ENCODE measurements around the gene RMND1.
A peak's percentile ranks its signal among the peaks of the same experiment; 100 is the strongest.
"Not testable (repeated sequence)": the region's sequence is repeated elsewhere in the genome, so short reads cannot be mapped to it uniquely, and the experiment has no call there.

The RMND1 gene

GRCh38 chr6:151387175-151387970 is 64.6 kb downstream of the RMND1 start:
- H3K36me3 ChIP-seq (ENCODE audit: control insufficient read depth, insufficient read depth, low read length) = no peaks in the 10 kb centered on the region
- H3K9ac ChIP-seq (ENCODE audit: low read length) = no peak overlapping the region
- H3K4me1 ChIP-seq (ENCODE audit: control insufficient read depth, insufficient read depth, low read length) = peaks cover 12% of the 10 kb centered on the region
- H3K27me3 ChIP-seq (ENCODE audit: control insufficient read depth, insufficient read depth, low read length) = no peaks in the 10 kb centered on the region
- no peak overlapping the region for H3K27ac ChIP-seq (ENCODE audit: low read depth, low read length)
- no peak overlapping the region for H3K4me3 ChIP-seq (ENCODE audit: low read length)

GRCh38 chr6:151385177-151385576 is 66.7 kb downstream of the RMND1 start:
- Histone ChIP-seq H3K9ac (ENCODE audit: low read length) (no peak overlapping the region), H3K4me1 (ENCODE audit: control insufficient read depth, insufficient read depth, low read length) (peaks cover 11% of the 10 kb centered on the region), H3K27me3 (ENCODE audit: control insufficient read depth, insufficient read depth, low read length) (no peaks in the 10 kb centered on the region), H3K27ac (ENCODE audit: low read depth, low read length) (no peak overlapping the region), H3K36me3 (ENCODE audit: control insufficient read depth, insufficient read depth, low read length) (no peaks in the 10 kb centered on the region), H3K4me3 (ENCODE audit: low read length) (no peak overlapping the region)

DNA sequence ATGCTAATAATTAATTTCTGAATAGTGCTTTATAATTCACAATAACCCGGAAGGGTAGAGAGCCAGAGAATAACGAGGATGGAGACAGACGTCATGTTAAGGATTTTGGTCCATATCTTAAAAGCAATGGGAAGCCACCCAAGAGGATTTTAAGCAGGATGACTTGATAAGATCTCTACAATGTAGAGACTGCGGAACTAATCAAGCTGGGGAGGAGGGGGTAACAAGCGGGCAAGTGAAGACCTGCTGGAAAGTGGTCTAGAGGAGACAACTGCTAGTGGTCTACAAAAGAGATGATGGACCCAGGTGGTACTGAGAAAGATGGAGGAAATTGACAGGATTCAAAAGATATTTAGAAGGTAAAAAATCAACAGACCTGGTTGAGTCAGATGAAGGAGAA is 67.8 kb downstream of the RMND1 start:
- Histone ChIP-seq H3K4me1 (ENCODE audit: control insufficient read depth, insufficient read depth, low read length) (peaks cover 8% of the 10 kb centered on the region), H3K36me3 (ENCODE audit: control insufficient read depth, insufficient read depth, low read length) (no peaks in the 10 kb centered on the region)

GRCh38 chr6:151382631-151383030 is 69.3 kb downstream of the RMND1 start:
- H3K27me3 ChIP-seq (ENCODE audit: control insufficient read depth, insufficient read depth, low read length); H3K4me3 ChIP-seq (ENCODE audit: low read length); H3K36me3 ChIP-seq (ENCODE audit: control insufficient read depth, insufficient read depth, low read length); H3K9ac ChIP-seq (ENCODE audit: low read length); H3K27ac ChIP-seq (ENCODE audit: low read depth, low read length); H3K4me1 ChIP-seq (ENCODE audit: control insufficient read depth, insufficient read depth, low read length): not testable (repeated sequence)

More for the DNA sequence above, 67.8 kb downstream of the RMND1 start:
- Histone ChIP-seq H3K9ac (ENCODE audit: low read length) (no peak overlapping the region), H3K27me3 (ENCODE audit: control insufficient read depth, insufficient read depth, low read length) (no peaks in the 10 kb centered on the region), H3K27ac (ENCODE audit: low read depth, low read length) (no peak overlapping the region), H3K4me3 (ENCODE audit: low read length) (no peak overlapping the region)

GRCh38 chr6:151381722-151382121 is 70.2 kb downstream of the RMND1 start:
- Histone ChIP-seq H3K27ac (ENCODE audit: low read depth, low read length) (no peak overlapping the region), H3K4me1 (ENCODE audit: control insufficient read depth, insufficient read depth, low read length) (peaks cover 3% of the 10 kb centered on the region), H3K36me3 (ENCODE audit: control insufficient read depth, insufficient read depth, low read length) (no peaks in the 10 kb centered on the region), H3K27me3 (ENCODE audit: control insufficient read depth, insufficient read depth, low read length) (no peaks in the 10 kb centered on the region), H3K9ac (ENCODE audit: low read length) (no peak overlapping the region), H3K4me3 (ENCODE audit: low read length) (no peak overlapping the region)

GRCh38 chr6:151380848-151381205 is 71.1 kb downstream of the RMND1 start:
- no peak overlapping the region for H3K9ac ChIP-seq (ENCODE audit: low read length)
- H3K4me3 ChIP-seq (ENCODE audit: low read length) = no peak overlapping the region
- no peak overlapping the region for H3K27ac ChIP-seq (ENCODE audit: low read depth, low read length)

GRCh38 chr6:151379933-151380847 is 71.7 kb downstream of the RMND1 start:
- no peak overlapping the region for H3K27ac ChIP-seq (ENCODE audit: low read depth, low read length)
- H3K27me3 ChIP-seq (ENCODE audit: control insufficient read depth, insufficient read depth, low read length) = no peaks in the 10 kb centered on the region
- no peaks in the 10 kb centered on the region for H3K36me3 ChIP-seq (ENCODE audit: control insufficient read depth, insufficient read depth, low read length)
- H3K9ac ChIP-seq (ENCODE audit: low read length) = no peak overlapping the region
- H3K4me1 ChIP-seq (ENCODE audit: control insufficient read depth, insufficient read depth, low read length) = peaks cover 3% of the 10 kb centered on the region
- H3K4me3 ChIP-seq (ENCODE audit: low read length) = peak overlapping the region; percentile 41

More at GRCh38 chr6:151380848-151381205, 71.1 kb downstream of the RMND1 start:
- no peaks in the 10 kb centered on the region for H3K27me3 ChIP-seq (ENCODE audit: control insufficient read depth, insufficient read depth, low read length)
- H3K36me3 ChIP-seq (ENCODE audit: control insufficient read depth, insufficient read depth, low read length) = no peaks in the 10 kb centered on the region
- peaks cover 3% of the 10 kb centered on the region for H3K4me1 ChIP-seq (ENCODE audit: control insufficient read depth, insufficient read depth, low read length)

- H3K36me3 ChIP-seq (ENCODE audit: control insufficient read depth, insufficient read depth, low read length) = no peaks in the 10 kb centered on the region
- H3K4me3 ChIP-seq (ENCODE audit: low read length) = no peak overlapping the region
- no peak overlapping the region for H3K27ac ChIP-seq (ENCODE audit: low read depth, low read length)
- H3K27me3 ChIP-seq (ENCODE audit: control insufficient read depth, insufficient read depth, low read length) = no peaks in the 10 kb centered on the region
- peaks cover 3% of the 10 kb centered on the region for H3K4me1 ChIP-seq (ENCODE audit: control insufficient read depth, insufficient read depth, low read length)
- H3K9ac ChIP-seq (ENCODE audit: low read length) = no peak overlapping the region
Observed at GRCh38 chr6:151377095-151377494, 74.8 kb downstream of the RMND1 start.

GRCh38 chr6:151376440-151376839 is 75.5 kb downstream of the RMND1 start:
- H3K4me3 ChIP-seq (ENCODE audit: low read length) = no peak overlapping the region
- peaks cover 3% of the 10 kb centered on the region for H3K4me1 ChIP-seq (ENCODE audit: control insufficient read depth, insufficient read depth, low read length)
- H3K27me3 ChIP-seq (ENCODE audit: control insufficient read depth, insufficient read depth, low read length) = no peaks in the 10 kb centered on the region
- no peak overlapping the region for H3K9ac ChIP-seq (ENCODE audit: low read length)
- peaks cover under 1% of the 10 kb centered on the region for H3K36me3 ChIP-seq (ENCODE audit: control insufficient read depth, insufficient read depth, low read length)
- no peak overlapping the region for H3K27ac ChIP-seq (ENCODE audit: low read depth, low read length)

GRCh38 chr6:151375833-151376232 is 76.1 kb downstream of the RMND1 start:
- H3K27me3 ChIP-seq (ENCODE audit: control insufficient read depth, insufficient read depth, low read length) = no peaks in the 10 kb centered on the region
- no peak overlapping the region for H3K9ac ChIP-seq (ENCODE audit: low read length)
- H3K36me3 ChIP-seq (ENCODE audit: control insufficient read depth, insufficient read depth, low read length) = peaks cover 6% of the 10 kb centered on the region
- peaks cover 3% of the 10 kb centered on the region for H3K4me1 ChIP-seq (ENCODE audit: control insufficient read depth, insufficient read depth, low read length)
- no peak overlapping the region for H3K27ac ChIP-seq (ENCODE audit: low read depth, low read length)
- H3K4me3 ChIP-seq (ENCODE audit: low read length) = no peak overlapping the region

DNA sequence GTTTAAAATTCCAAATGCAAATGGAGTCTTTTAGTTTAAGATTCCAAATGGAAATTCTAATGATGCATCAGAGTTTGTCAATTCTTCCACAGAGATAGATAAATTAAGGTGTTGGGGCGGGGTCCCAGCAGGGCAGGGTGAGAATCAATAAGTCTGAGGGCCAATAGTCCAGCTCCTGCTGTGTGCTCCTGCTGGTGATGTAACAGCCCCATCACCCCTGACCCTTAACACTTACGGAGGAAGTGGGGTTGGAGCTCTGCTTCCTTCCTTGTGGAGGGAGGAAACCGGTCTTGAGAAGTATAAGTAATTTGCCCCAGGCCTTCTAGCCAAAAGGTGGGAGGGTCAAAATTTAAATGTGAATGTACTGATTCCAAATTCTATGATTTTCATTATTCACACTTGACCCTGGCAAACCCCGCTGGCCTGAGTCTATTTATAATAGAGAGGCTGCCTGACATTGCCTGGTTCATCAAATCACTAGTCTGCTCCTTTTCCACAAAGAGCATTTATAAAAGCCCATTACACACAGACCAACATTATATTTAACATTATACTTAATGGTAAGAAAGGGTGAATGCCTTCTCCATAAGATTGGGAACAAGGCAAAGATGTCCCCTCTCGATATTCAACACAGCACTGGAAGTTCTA is 77.8 kb downstream of the RMND1 start:
- H3K4me1 ChIP-seq (ENCODE audit: control insufficient read depth, insufficient read depth, low read length) = peaks cover 6% of the 10 kb centered on the region
- no peak overlapping the region for H3K4me3 ChIP-seq (ENCODE audit: low read length)
- H3K27ac ChIP-seq (ENCODE audit: low read depth, low read length) = no peak overlapping the region
- peaks cover 9% of the 10 kb centered on the region for H3K36me3 ChIP-seq (ENCODE audit: control insufficient read depth, insufficient read depth, low read length)
- no peak overlapping the region for H3K9ac ChIP-seq (ENCODE audit: low read length)
- H3K27me3 ChIP-seq (ENCODE audit: control insufficient read depth, insufficient read depth, low read length) = no peaks in the 10 kb centered on the region

- H3K36me3 ChIP-seq (ENCODE audit: control insufficient read depth, insufficient read depth, low read length) = peaks cover 9% of the 10 kb centered on the region
- no peak overlapping the region for H3K27ac ChIP-seq (ENCODE audit: low read depth, low read length)
- no peak overlapping the region for H3K4me3 ChIP-seq (ENCODE audit: low read length)
- no peak overlapping the region for H3K9ac ChIP-seq (ENCODE audit: low read length)
- H3K27me3 ChIP-seq (ENCODE audit: control insufficient read depth, insufficient read depth, low read length) = no peaks in the 10 kb centered on the region
- peaks cover 6% of the 10 kb centered on the region for H3K4me1 ChIP-seq (ENCODE audit: control insufficient read depth, insufficient read depth, low read length)
Observed at GRCh38 chr6:151372164-151372563, 79.8 kb downstream of the RMND1 start.

Measured in rectal smooth muscle tissue (tissue), 1 donor.